ENCODE results near the gene LRRC49. TPM values are rescaled to one million over a fixed set of nuclear protein-coding genes. Genes with fewer than 3 reads are reported as not detected.
"Not testable (repeated sequence)": the region's sequence is repeated elsewhere in the genome, so short reads cannot be mapped to it uniquely, and the experiment has no call there.

The LRRC49 gene
- total and polyA plus RNA-seq, 4 donors = 3.0 to 24.3 (median 7.4) TPM

DNA sequence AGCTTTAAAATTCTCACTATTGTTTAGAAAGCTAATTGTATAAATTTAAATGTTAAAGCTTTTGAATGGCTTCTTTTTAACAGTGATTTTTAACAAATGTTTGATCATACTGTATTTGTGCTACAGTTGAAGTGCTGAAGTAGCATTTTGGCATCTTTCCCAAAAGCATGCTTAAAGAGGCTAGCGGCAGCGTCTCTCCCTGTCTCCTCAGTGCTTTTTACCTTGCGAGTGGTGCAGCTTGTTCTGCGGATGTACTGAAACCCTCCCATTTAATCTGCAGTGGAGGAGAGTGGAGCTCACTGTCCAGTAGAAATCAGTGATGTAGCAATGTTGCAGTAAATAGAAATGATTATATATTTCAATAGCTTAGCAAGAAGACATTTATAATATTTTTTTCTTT lies 43.7 kb downstream of the LRRC49 start:
- no peaks in the 10 kb centered on the region for H3K27me3 ChIP-seq (ENCODE audit: control insufficient read depth in 3 of 3, insufficient read depth in 3 of 3, low read length in 2 of 3)
- DNase-seq (peak in 2 of 3 donors; percentile 42 to 72), ATAC-seq (ENCODE audit: insufficient read depth, low FRiP score) (no peak)
- TF ChIP-seq, protein P1, sequence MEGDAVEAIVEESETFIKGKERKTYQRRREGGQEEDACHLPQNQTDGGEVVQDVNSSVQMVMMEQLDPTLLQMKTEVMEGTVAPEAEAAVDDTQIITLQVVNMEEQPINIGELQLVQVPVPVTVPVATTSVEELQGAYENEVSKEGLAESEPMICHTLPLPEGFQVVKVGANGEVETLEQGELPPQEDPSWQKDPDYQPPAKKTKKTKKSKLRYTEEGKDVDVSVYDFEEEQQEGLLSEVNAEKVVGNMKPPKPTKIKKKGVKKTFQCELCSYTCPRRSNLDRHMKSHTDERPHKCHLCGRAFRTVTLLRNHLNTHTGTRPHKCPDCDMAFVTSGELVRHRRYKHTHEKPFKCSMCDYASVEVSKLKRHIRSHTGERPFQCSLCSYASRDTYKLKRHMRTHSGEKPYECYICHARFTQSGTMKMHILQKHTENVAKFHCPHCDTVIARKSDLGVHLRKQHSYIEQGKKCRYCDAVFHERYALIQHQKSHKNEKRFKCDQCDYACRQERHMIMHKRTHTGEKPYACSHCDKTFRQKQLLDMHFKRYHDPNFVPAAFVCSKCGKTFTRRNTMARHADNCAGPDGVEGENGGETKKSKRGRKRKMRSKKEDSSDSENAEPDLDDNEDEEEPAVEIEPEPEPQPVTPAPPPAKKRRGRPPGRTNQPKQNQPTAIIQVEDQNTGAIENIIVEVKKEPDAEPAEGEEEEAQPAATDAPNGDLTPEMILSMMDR (IDR thresholded peaks at IDR 0.05; ENCODE audit: control extremely low read depth, extremely low read depth) = no peak
- no peak overlapping the region for H3K27ac ChIP-seq (ENCODE audit: low read depth in 1 of 2, low read length in 1 of 2)
- WGBS, 2 donors = 61 to 87% methylated on average over 4 of the region's 4 CpGs
- no peak overlapping the region for H3K4me3 ChIP-seq
- no peaks in the 10 kb centered on the region for H3K36me3 ChIP-seq (ENCODE audit: control insufficient read depth in 4 of 4, insufficient read depth in 4 of 4, low read length in 4 of 4)
- H3K4me1 ChIP-seq (ENCODE audit: control insufficient read depth in 5 of 5, insufficient read depth in 5 of 5, low read length in 5 of 5) = peaks cover 0 to 4% (median 0%) of the 10 kb centered on the region in 5 donors
- H3K9ac ChIP-seq (ENCODE audit: insufficient read depth in 1 of 2, low read length in 2 of 2) = no peak overlapping the region
- no peaks in the 10 kb centered on the region for H3K9me3 ChIP-seq (ENCODE audit: control insufficient read depth in 4 of 4, insufficient read depth in 3 of 4, low read length in 3 of 4)

DNA sequence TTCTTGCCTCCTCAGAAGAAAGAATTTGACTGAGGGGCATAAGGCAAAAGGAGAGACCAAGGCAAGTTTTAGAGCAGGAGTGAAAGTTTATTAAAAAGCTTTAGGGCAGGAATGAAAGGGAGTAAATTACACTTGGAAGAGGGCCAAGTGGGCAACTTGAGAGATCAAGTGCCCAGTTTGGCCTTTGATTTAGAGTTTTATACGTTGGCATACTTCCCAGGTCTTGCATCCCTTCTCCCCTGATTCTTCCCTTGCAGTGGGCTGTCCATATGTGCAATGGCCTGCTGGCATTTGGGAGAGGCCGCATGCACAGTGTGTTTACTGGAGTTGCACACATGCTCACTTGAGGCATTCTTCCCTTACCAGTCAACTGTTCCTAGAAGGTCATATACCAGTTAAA lies 50.7 kb downstream of the LRRC49 start:
- DNase-seq = peak in 2 of 3 donors; percentile 10 to 21

DNA sequence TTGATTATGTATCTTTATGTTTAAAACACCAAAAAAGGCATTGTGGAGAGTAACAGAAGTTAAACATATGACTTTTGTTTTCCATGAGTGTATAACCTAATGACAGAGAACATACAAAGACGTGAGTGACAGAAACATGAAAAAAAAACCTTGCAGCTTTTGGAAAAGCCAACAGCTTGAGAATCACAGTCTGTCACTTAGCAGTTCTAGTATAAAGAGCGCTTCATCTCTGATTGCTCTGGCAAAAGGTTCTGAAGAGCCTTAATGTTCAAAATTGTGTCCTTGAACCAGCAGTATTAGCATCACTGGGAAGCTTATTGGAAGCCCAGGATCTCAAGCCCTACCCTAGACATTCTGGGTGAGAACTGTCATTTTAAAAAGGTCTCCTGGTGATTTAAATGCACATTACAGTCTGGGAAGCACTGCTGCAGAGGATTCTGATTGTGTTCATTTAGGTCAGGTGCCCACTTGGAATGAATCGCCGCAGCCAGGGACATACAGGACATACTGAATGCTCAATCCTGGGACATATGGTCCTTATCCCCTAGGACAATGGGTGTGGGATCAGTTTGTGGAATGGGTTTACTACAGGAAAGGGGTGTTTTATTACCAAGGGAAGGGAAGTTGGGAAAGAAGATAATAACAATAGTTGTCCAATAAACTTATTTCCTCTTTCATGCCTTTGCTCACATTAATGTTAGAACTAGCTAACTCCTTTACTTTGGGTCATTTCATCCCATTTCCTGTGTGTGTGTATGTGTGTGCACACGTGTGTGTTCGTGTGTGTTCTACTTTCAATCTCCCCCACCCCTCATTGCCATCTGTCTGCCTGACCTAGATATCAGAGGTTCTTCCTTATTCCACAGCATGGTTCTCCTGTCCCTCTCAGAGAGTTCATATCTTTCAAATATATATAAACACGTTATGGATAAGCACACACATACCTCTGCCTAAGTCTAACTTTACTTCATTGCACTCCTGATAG lies 55.0 kb downstream of the LRRC49 start:
- Histone ChIP-seq H3K4me1 (ENCODE audit: control insufficient read depth in 5 of 5, insufficient read depth in 5 of 5, low read length in 5 of 5) (peaks cover 0 to 6% (median 0%) of the 10 kb centered on the region in 5 donors), H3K27me3 (ENCODE audit: control insufficient read depth in 3 of 3, insufficient read depth in 3 of 3, low read length in 2 of 3) (no peaks in the 10 kb centered on the region), H3K4me3 (no peak overlapping the region), H3K27ac (ENCODE audit: low read depth in 1 of 2, low read length in 1 of 2) (no peak overlapping the region), H3K9me3 (ENCODE audit: control insufficient read depth in 4 of 4, insufficient read depth in 3 of 4, low read length in 3 of 4) (no peaks in the 10 kb centered on the region), H3K9ac (ENCODE audit: insufficient read depth in 1 of 2, low read length in 2 of 2) (no peak overlapping the region), H3K36me3 (ENCODE audit: control insufficient read depth in 4 of 4, insufficient read depth in 4 of 4, low read length in 4 of 4) (no peaks in the 10 kb centered on the region)
- ATAC-seq (ENCODE audit: insufficient read depth, low FRiP score) (no peak), DNase-seq (peak in 1 of 3 donors; percentile 10)
- TF ChIP-seq, protein P1 (IDR thresholded peaks at IDR 0.05; ENCODE audit: control extremely low read depth, extremely low read depth) = no peak
- WGBS, 2 donors = 61 to 62% methylated on average over 7 of the region's 7 CpGs

More for the DNA sequence above, 50.7 kb downstream of the LRRC49 start:
- not testable (repeated sequence) for H3K9me3 ChIP-seq (ENCODE audit: control insufficient read depth in 4 of 4, insufficient read depth in 3 of 4, low read length in 3 of 4); H3K36me3 ChIP-seq (ENCODE audit: control insufficient read depth in 4 of 4, insufficient read depth in 4 of 4, low read length in 4 of 4); H3K27me3 ChIP-seq (ENCODE audit: control insufficient read depth in 3 of 3, insufficient read depth in 3 of 3, low read length in 2 of 3); H3K4me3 ChIP-seq; H3K4me1 ChIP-seq (ENCODE audit: control insufficient read depth in 5 of 5, insufficient read depth in 5 of 5, low read length in 5 of 5); ATAC-seq (ENCODE audit: insufficient read depth, low FRiP score); H3K27ac ChIP-seq (ENCODE audit: low read depth in 1 of 2, low read length in 1 of 2); H3K9ac ChIP-seq (ENCODE audit: insufficient read depth in 1 of 2, low read length in 2 of 2)
- WGBS, 2 donors = 72 to 79% methylated on average over 2 of the region's 2 CpGs

DNA sequence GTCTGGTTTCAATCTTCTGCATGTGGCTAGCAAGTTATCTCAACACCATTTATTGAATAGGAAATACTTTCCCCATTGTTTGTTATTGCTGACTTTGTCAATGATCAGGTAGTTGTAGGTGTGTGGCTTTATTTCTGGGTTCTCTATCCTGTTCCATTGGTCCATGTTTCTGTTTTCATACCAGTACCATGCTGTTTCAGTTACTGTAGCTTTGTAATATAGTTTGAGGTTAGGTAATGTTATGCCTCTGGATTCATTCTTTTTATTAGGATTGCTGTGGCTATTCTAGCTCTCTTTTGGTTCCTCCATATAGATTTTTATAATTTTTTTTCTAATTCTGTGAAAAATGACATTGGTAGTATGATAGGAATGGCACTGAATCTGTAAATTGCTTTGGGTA lies 58.3 kb downstream of the LRRC49 start:
- Histone ChIP-seq H3K36me3 (ENCODE audit: control insufficient read depth in 4 of 4, insufficient read depth in 4 of 4, low read length in 4 of 4) (no peaks in the 10 kb centered on the region), H3K9ac (ENCODE audit: insufficient read depth in 1 of 2, low read length in 2 of 2) (no peak overlapping the region), H3K4me3 (no peak overlapping the region), H3K27me3 (ENCODE audit: control insufficient read depth in 3 of 3, insufficient read depth in 3 of 3, low read length in 2 of 3) (no peaks in the 10 kb centered on the region), H3K27ac (ENCODE audit: low read depth in 1 of 2, low read length in 1 of 2) (no peak overlapping the region), H3K4me1 (ENCODE audit: control insufficient read depth in 5 of 5, insufficient read depth in 5 of 5, low read length in 5 of 5) (peaks cover 0 to 4% (median 0%) of the 10 kb centered on the region in 5 donors), H3K9me3 (ENCODE audit: control insufficient read depth in 4 of 4, insufficient read depth in 3 of 4, low read length in 3 of 4) (no peaks in the 10 kb centered on the region)
- TF ChIP-seq, protein P1 (IDR thresholded peaks at IDR 0.05; ENCODE audit: control extremely low read depth, extremely low read depth) = no peak
- DNase-seq (no peak), ATAC-seq (ENCODE audit: insufficient read depth, low FRiP score) (no peak)

Measured in lung (tissue), 12 donors.